ENCODE data around the gene PCK1.
A peak's percentile ranks its signal among the peaks of the same experiment; 100 is the strongest.

PCK1 gene

DNA sequence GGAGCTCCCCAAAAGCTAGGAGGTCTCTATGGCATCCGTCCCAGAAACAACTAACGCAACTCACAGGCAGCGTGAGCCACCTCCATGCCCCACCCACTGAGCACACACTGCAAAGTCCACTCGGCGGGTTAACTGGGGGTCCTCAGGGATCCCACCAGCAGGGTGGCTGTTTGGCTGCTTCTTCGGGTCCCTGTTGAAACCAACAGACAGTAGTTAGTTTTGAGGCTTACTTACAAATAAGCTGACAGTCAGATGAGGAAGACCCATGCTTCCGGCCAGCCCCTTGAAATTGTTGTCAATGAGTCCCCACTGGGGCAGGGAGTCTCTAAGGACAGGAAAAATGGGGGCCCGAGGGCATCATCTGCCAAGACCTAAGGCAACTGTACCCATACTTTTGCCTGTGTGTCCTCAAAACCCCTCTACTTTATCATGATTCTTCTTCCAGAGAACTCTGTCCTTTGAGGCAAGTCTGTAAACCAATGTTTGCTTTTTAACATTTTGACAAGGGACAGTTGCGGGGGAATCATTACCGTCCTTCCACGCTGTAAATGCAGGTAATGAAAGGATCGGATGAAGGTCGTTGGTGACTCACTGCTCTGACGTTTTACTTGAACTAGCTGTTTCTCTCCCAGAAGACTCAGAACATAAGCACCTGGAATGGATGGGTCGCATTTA lies 2.2 kb upstream of the PCK1 start:
- FAIRE-seq (no peak), DNase-seq (ENCODE audit: insufficient read length, low spot score) (no peak)

DNA sequence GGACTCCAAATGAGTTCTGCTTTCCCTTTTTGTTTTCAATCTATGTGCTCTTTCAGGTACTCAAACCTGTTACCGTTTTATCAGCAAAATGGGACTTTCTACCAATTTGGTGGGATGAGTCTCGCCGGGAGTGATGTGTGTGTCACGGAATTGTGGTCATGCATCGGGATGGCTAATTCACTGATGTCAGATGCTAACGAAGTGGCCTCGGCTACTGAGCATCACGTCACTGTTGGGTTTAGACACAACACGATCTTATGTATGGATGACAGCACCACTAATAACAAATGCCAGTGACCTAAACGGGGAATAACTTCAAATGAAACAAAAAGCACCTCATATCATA lies 1.6 kb upstream of the PCK1 start:
- FAIRE-seq (peak; percentile 93), DNase-seq (ENCODE audit: insufficient read length, low spot score) (no peak)

DNA sequence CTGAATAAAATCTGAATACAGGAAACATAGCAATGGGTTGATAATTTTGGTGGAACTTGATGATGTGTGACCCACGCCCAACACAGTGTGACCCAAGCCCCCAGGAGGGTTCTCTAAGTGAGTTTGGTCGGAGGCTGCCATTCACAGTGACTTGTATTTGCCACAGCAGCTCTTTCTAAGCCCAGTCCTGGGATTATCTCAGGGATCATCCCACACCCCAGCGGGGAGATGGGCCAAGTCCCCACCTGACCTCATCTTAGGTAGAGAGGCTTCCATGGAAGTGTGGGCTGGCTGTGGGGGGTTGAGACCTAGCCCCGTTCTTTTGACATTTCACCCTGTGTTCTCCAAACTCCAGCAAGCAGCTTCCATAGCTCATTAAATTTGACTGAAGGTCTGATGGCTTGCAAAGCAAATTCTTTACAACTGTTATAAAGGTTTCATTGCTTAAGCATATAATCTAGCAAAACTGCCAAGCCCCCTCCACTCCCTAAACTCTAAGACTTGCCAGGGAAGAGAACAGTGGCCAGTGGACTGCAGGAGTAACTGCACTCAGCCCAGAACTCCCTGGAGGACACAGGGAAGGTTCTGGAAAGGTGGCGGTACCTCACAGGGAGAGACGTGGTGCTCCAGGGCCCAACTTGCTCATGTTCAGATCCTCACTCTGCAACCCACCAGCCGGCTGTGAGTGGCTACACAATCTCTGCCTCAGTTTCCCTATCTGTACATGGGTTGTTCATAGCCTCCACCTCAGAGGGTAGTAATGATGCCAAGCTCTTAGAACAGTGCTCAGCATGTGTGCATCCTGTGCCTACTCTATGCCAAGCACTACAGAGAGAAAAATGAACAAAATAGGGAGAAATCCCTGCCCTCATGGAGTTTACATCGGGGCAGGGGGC lies 1.0 kb upstream of the PCK1 start:
- DNase-seq (ENCODE audit: insufficient read length, low spot score) (no peak), FAIRE-seq (peak; percentile 65)

DNA sequence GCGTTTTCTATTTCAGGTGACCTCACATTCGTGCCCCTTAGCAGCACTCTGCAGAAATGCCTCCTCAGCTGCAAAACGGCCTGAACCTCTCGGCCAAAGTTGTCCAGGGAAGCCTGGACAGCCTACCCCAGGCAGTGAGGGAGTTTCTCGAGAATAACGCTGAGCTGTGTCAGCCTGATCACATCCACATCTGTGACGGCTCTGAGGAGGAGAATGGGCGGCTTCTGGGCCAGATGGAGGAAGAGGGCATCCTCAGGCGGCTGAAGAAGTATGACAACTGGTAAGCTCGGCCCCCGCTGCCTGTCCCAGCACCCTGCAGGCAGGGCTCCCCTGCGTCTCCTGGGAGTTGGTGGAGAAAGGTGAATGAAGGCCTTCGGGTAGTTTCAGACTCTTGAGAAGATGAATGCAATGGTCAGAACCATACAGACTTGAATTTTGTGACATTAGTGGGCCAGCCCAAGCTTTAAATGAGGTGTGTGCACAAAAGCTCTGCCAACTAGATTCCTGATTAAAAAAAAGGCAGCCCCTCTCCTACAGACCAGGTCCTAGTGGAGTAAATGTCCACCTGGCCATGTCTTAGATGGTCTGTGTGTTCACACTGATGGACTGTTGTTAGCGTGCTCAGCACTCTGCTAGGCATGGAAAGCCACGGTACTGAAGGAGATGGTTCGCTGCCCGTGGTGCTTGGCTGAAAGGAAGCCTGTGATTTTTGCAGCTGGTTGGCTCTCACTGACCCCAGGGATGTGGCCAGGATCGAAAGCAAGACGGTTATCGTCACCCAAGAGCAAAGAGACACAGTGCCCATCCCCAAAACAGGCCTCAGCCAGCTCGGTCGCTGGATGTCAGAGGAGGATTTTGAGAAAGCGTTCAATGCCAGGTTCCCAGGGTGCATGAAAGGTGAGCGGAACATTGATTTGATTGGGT lies 708 bp downstream of the PCK1 start:
- FAIRE-seq = peak; percentile 86

DNA sequence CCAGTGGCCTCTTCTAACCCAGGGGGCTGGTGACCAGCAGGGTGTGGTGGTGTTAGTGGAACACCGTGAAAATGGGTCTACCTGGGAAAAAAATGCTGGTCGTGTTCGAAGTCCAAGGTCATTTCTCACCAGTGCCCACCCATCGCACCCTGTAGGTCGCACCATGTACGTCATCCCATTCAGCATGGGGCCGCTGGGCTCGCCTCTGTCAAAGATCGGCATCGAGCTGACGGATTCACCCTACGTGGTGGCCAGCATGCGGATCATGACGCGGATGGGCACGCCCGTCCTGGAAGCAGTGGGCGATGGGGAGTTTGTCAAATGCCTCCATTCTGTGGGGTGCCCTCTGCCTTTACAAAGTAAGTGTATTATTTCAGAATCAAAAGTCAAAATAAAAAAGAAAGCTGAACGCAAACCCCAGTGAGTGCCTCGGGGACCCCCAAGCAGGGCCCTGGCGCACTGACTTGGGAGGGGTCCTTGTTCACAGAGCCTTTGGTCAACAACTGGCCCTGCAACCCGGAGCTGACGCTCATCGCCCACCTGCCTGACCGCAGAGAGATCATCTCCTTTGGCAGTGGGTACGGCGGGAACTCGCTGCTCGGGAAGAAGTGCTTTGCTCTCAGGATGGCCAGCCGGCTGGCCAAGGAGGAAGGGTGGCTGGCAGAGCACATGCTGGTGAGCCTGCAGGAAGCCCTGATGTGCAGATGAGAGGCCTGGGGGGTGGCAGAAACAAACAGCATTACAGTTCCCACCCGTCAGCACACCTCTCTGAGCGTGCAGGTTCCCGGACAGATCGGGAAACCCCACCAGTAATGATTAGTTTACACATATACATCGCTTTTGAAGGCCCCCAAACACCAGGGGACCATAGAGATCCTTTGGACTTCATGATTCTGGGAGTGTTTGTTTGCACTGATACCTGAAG lies 1.9 kb downstream of the PCK1 start:
- DNase-seq (ENCODE audit: insufficient read length, low spot score) = no peak
- no peak for FAIRE-seq

More for the DNA sequence above, 708 bp downstream of the PCK1 start:
- DNase-seq (ENCODE audit: insufficient read length, low spot score) = no peak

DNA sequence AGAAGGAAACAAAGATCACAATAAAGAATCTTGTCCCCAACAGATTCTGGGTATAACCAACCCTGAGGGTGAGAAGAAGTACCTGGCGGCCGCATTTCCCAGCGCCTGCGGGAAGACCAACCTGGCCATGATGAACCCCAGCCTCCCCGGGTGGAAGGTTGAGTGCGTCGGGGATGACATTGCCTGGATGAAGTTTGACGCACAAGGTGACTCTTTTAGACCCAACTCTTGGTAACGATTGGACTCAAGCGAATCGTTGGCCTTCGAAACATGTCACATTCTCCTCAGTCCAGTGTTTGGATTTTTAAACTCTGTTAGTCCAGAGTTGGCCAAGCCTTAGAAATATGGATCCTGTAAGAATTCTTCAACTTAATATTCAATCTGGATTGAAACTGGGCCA lies 2.6 kb downstream of the PCK1 start:
- DNase-seq (ENCODE audit: insufficient read length, low spot score) (no peak), FAIRE-seq (peak; percentile 31)

DNA sequence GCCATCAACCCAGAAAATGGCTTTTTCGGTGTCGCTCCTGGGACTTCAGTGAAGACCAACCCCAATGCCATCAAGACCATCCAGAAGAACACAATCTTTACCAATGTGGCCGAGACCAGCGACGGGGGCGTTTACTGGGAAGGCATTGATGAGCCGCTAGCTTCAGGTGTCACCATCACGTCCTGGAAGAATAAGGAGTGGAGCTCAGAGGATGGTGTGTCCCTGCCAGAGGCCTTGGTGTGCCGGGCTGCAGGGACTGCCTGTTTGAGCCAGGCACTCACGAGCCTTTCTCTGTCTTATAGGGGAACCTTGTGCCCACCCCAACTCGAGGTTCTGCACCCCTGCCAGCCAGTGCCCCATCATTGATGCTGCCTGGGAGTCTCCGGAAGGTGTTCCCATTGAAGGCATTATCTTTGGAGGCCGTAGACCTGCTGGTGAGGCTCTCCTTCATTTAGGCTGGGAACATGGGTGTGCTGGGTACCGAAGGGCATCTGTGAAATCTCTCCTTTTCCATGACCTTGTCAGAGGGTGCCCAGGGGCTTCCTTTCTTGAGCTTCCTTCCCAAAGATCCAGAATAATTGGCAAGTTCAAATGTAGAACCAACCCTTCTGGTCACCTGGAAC lies 3.4 kb downstream of the PCK1 start:
- FAIRE-seq (peak; percentile 26), DNase-seq (ENCODE audit: insufficient read length, low spot score) (no peak)

DNA sequence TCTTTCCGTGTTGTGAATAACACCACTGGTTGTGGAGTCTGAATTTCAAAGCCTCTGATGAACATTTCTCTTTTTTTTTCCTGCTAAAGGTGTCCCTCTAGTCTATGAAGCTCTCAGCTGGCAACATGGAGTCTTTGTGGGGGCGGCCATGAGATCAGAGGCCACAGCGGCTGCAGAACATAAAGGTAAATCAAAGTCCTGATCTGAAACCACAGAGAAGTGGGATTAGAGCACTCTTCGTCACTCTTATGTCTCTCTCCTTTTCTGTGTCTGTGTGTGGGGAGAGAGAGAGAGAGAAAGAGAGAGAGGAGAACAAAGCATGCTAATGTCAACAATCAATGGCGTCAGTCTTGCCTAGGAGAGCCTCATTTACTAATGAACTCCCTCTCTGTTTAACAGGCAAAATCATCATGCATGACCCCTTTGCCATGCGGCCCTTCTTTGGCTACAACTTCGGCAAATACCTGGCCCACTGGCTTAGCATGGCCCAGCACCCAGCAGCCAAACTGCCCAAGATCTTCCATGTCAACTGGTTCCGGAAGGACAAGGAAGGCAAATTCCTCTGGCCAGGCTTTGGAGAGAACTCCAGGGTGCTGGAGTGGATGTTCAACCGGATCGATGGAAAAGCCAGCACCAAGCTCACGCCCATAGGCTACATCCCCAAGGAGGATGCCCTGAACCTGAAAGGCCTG lies 4.2 kb downstream of the PCK1 start:
- peak; percentile 46 for FAIRE-seq
- DNase-seq (ENCODE audit: insufficient read length, low spot score) = no peak

DNA sequence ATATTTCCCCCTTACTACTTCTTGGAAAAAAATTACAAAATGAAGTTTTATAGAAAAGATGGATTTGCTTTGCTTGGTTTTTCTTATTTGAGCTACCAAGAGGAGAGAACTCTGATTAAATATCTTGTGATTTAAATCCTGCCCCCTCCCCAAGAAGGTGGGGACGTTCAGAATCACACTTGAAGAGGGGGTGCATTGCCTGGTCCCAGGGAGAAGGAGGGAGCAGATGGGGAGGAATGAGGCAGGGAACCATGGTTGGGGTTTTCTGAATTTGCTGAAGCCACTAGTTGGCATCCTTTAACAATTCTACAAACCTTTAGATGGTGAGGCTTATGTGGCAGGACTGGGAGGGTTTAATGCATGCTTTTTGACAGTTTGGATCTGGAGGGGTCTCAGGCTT lies 5.5 kb downstream of the PCK1 start:
- DNase-seq (ENCODE audit: insufficient read length, low spot score) = no peak
- no peak for FAIRE-seq

DNA sequence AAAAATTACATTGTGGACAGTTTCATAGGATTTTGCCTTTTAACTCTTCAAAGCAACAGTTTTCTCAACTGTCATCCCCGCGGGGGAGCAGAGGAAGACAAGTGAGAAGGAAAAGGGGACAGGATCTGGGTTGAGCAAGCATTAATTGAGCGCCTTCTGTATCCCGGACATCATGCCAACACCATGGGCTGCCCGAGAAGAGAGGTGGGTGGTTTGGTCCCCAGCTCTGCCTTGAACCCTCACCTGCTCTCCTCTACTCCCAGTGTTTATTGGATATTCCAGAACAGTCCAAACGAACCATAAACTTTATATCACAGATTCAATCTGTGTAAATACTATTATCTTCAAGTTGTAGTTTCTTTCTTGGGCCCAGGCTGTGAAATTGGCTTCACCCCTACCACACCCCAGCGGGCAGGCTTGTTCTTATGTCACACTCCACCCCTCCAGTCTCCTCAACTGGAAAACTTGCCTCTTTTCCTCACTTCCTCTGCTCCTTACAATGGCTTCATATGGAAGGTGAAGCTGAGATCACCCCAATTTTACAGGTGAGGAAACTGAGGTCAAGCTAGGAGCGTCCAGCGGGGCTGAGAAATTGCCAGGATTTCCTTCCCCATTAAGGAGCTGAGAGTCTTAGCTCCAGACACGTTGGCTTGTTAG lies 6.0 kb downstream of the PCK1 start:
- FAIRE-seq = peak; percentile 23
- DNase-seq (ENCODE audit: insufficient read length, low spot score) = no peak

DNA sequence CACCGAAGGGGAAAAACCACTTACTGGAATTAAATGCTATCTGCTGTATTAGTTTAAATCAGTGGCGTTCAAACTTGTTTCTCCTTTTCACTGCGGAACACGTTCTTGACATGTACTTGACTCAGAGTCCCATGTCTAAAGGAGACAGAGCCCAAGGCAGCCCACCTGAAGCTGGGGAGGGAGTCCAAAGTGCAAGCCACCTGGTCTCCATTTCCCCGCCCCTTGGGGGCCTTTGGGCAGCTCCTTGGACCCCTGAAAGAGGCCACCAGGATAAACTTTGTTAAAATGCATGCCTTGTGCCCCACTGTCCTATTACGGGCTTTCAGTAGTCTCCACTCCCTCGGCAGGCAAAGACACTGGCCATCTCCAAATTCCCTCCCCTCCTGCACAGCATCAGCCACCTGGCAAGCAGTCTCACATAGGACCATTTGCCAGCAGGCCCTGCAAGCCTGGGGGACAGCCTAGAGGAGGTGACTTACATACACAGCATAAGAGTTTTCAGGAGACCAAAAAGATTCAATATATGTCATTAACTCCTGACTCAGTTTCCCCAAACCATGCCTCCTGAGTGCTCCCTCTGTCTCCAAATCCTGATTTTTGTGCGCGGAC lies 6.7 kb downstream of the PCK1 start:
- FAIRE-seq = peak; percentile 42
- DNase-seq (ENCODE audit: insufficient read length, low spot score) = no peak

DNA sequence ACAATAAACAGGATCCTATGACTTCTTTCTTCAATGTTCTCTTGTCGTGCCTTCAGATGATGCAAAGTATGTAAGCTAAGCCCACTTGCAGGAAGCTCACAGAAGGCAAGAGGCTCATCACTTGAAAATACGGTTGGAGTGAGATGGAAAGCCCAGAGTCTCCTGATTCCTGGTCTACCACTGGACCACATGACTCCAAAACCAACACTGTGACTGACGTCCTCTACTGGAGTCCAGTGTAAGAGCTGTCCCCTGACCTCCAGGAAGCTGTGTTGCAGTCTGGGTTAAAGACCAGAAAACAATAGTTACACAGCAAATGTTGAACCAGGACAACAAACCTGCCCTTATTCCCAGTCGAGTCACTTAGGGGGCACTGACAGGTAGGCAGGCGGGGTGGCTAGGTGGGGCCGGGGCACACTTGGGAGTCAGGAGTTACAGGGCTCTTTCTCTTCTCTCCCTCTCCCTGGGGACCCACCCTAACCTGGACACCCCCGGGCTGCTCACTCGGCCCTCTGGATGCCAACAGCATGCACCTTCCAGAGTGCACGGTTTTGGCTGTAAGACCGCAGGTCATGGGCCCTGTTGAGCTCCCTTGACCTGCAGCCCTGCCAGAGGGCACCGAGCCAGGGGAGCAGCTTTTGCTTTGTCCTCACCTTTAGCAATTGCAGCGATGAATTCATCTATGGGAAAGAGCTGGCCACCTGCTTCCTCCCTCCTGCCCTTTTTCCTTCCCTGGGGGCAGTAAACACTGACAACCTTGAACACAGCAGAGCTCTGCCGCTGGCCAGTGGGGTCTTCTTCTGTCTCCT lies 7.4 kb downstream of the PCK1 start:
- DNase-seq (ENCODE audit: insufficient read length, low spot score) (no peak), FAIRE-seq (peak; percentile 69)

DNA sequence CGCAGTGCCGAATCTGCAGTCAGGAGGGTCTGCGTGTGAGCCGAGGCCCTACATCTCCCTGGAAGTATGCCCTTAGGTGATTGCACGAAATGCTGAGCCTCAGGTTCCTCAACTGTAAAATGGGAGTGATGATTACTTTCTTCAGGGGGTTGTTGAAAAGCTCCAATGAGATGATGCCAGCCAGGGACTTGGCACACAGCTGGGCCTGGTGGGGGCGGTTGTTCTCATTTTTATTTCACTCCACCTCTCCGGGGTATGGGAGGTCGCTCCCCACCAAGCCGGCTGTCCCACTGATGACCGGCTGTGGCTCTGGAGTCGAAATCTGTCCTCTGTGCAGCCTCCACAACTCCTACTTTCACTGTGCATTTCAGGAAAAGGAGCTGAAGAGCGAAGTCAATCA lies 8.1 kb downstream of the PCK1 start:
- DNase-seq (ENCODE audit: insufficient read length, low spot score) (no peak), FAIRE-seq (peak; percentile 69)

DNA sequence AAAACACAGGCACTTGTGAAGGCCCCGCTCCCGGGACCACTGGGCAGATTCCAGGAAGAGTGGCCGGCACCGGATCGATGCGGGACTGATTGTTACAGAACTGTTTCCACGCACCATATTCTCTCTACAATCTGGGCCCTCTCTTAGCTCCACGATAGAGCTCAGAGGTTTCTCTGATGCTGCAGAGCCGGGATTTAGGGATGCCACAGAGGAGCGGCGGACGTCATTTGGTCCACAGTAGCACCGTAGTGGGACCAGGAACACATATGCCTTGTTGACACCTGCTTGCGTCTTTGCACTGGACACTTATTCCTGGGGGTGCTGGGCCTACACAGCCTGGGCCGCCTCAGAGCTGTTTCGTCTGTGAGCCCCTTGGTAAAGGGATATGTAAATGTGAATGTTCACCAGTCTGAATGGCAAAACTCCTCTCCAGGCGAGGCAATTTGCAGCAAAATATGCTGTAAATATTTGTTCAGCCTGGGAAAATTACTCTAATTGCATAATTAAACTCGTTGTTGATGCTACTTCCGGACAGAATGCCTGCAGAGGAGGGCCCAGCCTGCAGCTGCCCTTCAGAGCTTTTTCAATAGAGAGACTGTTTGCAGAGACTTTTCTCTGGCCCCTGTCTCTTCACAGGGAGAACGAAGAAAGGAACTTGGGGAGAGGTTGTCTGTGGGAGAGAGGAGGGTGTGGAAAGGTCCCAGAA lies 9.4 kb downstream of the PCK1 start:
- FAIRE-seq (peak; percentile 42), DNase-seq (ENCODE audit: insufficient read length, low spot score) (no peak)

DNA sequence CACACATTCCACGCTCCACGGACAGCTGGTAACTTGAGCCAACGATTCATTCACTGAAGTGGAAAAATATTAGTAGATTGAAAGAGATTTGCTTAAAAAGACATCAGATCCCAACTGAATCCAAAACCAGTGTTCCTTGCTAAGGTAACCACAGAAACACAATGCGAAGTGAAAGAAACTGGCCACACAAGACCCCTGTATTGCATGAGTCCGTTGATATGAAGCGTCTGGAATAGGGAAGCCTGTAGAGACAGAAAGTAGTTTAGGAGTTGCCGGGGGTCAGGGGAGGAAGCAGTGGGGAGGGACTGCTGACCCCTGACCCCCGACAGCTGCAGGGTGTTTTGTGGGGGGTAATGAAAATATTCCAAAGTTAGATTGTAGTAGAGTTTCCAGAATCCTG lies 10.0 kb downstream of the PCK1 start:
- FAIRE-seq = peak; percentile 16
- DNase-seq (ENCODE audit: insufficient read length, low spot score) = no peak

DNA sequence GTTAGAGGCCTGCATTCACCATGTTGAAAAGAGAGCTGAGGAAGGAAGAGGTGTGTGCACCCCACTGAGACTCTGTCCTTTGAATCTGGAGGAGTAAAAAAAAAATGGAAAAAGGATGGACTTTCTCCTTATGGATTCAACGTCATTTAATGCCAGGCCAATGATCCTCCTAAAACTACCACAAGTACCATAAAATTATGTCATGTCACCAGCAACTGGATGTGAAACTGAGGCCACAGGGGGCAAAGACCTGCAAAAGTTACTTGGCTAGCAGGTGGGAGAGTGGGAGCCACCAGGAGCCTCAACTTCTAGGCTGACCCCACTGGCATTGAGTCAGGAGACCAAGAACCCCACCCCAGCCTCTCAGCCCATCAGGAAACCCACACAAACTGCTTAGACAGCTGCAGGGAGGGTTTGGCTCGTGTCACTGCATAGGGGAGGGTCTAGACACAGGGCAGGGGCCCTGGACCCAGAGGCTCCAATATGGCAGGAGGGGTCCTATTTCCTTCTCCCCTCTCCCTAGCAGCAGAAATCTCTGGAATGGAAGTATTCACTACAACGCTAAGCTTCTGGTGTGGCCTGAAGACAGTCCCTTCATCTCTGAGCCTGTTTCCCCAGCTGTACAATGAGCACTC lies 11.0 kb downstream of the PCK1 start:
- FAIRE-seq (no peak), DNase-seq (ENCODE audit: insufficient read length, low spot score) (no peak)

Data from HTR-8/SVneo (cell line).